Esophagus squamous epithelium (tissue), 4 donors: Measurements from ENCODE around the gene GTPBP1.

ENCODE experiments used
- POLR2A ChIP-seq, 4 donors: fragments of 450-650 bp; IDR thresholded peaks; one replicate each; pipeline ENCODE4 v1.6.1; 2017; ENCODE audit warnings: antibody characterized with exemption in 4 of 4, mild to moderate bottlenecking in 4 of 4, moderate library complexity in 3 of 4
- TF ChIP-seq, protein P1 (sequence below), 6 experiments: fragments of 450-650 bp in 4 of 6; fragments of 200-600 bp in 2 of 6; sonication (generic) in 2 of 6; IDR thresholded peaks; one replicate each; pipeline ENCODE4 v1.5.1; 2016 to 2019; ENCODE audit warnings: antibody characterized with exemption in 6 of 6, mild to moderate bottlenecking in 4 of 6, moderate library complexity in 4 of 6

DNA sequence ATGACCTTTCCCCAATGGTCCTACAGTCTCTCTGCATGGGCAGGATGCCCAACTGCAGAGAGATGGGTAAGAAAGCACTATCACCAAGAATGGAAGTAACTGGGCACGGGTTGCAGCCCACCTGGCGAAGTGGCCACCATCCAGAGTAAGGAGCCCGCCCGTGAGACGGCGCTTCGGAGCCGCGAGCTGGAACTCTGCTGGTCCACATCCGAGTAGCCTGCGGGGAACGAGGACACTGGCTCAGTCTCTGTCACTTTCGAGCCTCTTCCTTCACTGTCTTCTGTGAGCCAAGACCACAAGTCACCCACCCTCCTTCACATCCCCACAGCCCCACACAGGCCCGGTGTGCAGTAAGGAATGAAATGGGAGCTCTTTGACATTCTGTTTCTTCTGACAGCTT, 44.4 kb downstream of the GTPBP1 start:
- TF ChIP-seq, protein P1, sequence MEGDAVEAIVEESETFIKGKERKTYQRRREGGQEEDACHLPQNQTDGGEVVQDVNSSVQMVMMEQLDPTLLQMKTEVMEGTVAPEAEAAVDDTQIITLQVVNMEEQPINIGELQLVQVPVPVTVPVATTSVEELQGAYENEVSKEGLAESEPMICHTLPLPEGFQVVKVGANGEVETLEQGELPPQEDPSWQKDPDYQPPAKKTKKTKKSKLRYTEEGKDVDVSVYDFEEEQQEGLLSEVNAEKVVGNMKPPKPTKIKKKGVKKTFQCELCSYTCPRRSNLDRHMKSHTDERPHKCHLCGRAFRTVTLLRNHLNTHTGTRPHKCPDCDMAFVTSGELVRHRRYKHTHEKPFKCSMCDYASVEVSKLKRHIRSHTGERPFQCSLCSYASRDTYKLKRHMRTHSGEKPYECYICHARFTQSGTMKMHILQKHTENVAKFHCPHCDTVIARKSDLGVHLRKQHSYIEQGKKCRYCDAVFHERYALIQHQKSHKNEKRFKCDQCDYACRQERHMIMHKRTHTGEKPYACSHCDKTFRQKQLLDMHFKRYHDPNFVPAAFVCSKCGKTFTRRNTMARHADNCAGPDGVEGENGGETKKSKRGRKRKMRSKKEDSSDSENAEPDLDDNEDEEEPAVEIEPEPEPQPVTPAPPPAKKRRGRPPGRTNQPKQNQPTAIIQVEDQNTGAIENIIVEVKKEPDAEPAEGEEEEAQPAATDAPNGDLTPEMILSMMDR (IDR thresholded peaks at IDR 0.05): no peak
- no peak for TF ChIP-seq POLR2A (IDR thresholded peaks at IDR 0.05)
